H1 (cell line): Measurements from ENCODE around the gene TRIP13. TPM values are rescaled to one million over a fixed set of nuclear protein-coding genes. Genes with fewer than 3 reads are reported as not detected.

Experiments
- polyA plus RNA-seq, 7 experiments: library from polyadenylated mRNA; depleted of rRNA in 3 of 7; stranded (reverse) in 5 of 7; unstranded in 2 of 7; fragments of >200 nt in 5 of 7; fragments of 200-250 nt in 2 of 7; gene quantifications; 1 replicate in 5 of 7; 2 replicates in 1 of 7; 4 replicates in 1 of 7; pipeline versions ENCODE4 v1.2.1 to v1.2.3, GENCODE V29; 2011 to 2013; ENCODE audit warnings: missing spikeins in 2 of 7, mixed read lengths in 2 of 7
- total RNA-seq: library from RNA; stranded (reverse); fragmentation: NEBNext Ultra II Directional; extraction: Animal tissue kit (Norgen Biotek cat#: 25700); gene quantifications from 2 replicates; pipeline ENCODE4 v1.2.1, GENCODE V29; 2021
- TF ChIP-seq, protein P1 (sequence below): IDR thresholded peaks from 2 replicates; pipeline ENCODE4 v1.6.1; 2011; ENCODE audit warnings: low read depth, mild to moderate bottlenecking, low read length; ENCODE audit not compliant: insufficient read depth

TRIP13 gene
- total and polyA plus RNA-seq, 2 of the 8 experiments (the other 6 are each of a cell fraction or from before 2014, with no cell fraction given): 20.0 to 39.2 TPM

GRCh38 chr5:935510-936084 lies 42.9 kb downstream of the TRIP13 start (continued):
- TF ChIP-seq, protein P1, sequence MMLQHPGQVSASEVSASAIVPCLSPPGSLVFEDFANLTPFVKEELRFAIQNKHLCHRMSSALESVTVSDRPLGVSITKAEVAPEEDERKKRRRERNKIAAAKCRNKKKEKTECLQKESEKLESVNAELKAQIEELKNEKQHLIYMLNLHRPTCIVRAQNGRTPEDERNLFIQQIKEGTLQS: no peak
